NCI-H146 treated with DMSO at 0.1 percent for 48 hours (cell line): ENCODE measurements around the gene IGHMBP2.
A peak's percentile ranks its signal among the peaks of the same experiment; 100 is the strongest.

ENCODE experiments used
- DNase-seq: peaks from one replicate; lab custom pipeline; 2025; ENCODE audit not compliant: unreplicated experiment; lab: John Stamatoyannopoulos, UW

Gene IGHMBP2

GRCh38 chr11:68890490-68891231, 13.0 kb upstream of the IGHMBP2 start:
- no peak for DNase-seq

GRCh38 chr11:68891351-68891948, 12.2 kb upstream of the IGHMBP2 start:
- DNase-seq, result no peak

- DNase-seq, result no peak
Observed at GRCh38 chr11:68892576-68892975, 11.1 kb upstream of the IGHMBP2 start.

- peak; percentile 35 for DNase-seq
Observed at GRCh38 chr11:68893282-68893681, 10.4 kb upstream of the IGHMBP2 start.

- no peak for DNase-seq
Observed at GRCh38 chr11:68896171-68896959, 7.3 kb upstream of the IGHMBP2 start.

- DNase-seq, result no peak
Observed at GRCh38 chr11:68897441-68897840, 6.2 kb upstream of the IGHMBP2 start.

GRCh38 chr11:68900835-68901381, 2.8 kb upstream of the IGHMBP2 start:
- DNase-seq, result no peak

GRCh38 chr11:68904248-68904847, 657 bp downstream of the IGHMBP2 start:
- peak; percentile 4 for DNase-seq

- no peak for DNase-seq
Observed at GRCh38 chr11:68905421-68906360, 2.0 kb downstream of the IGHMBP2 start.

- no peak for DNase-seq
Observed at GRCh38 chr11:68908273-68908672, 4.6 kb downstream of the IGHMBP2 start.

GRCh38 chr11:68910965-68911364, 7.3 kb downstream of the IGHMBP2 start:
- no peak for DNase-seq

GRCh38 chr11:68911731-68912130, 8.0 kb downstream of the IGHMBP2 start:
- no peak for DNase-seq

GRCh38 chr11:68912254-68912653, 8.6 kb downstream of the IGHMBP2 start:
- no peak for DNase-seq

- DNase-seq, result no peak
Observed at GRCh38 chr11:68913188-68913587, 9.5 kb downstream of the IGHMBP2 start.

- no peak for DNase-seq
Observed at GRCh38 chr11:68914761-68915160, 11.1 kb downstream of the IGHMBP2 start.

GRCh38 chr11:68916439-68916838, 12.7 kb downstream of the IGHMBP2 start:
- no peak for DNase-seq

- no peak for DNase-seq
Observed at GRCh38 chr11:68923614-68924013, 19.9 kb downstream of the IGHMBP2 start.

GRCh38 chr11:68924073-68924925, 20.6 kb downstream of the IGHMBP2 start:
- DNase-seq, result no peak

GRCh38 chr11:68925611-68926010, 21.9 kb downstream of the IGHMBP2 start:
- no peak for DNase-seq
